Activated naive CD8-positive, alpha-beta T cell treated with anti-CD3 and anti-CD28 coated beads for 36 hours (primary cell): Measurements from ENCODE around the gene RUNX2. TPM values are rescaled to one million over a fixed set of nuclear protein-coding genes. Genes with fewer than 3 reads are reported as not detected.
"Not testable (repeated sequence)": the region's sequence is repeated elsewhere in the genome, so short reads cannot be mapped to it uniquely, and the experiment has no call there.

ENCODE experiments used
- DNase-seq: peaks from one replicate; pipeline ENCODE4 v3.0.0; 2021
- H3K27ac Mint-ChIP-seq: one replicate; pipeline ENCODE4 v1.8.0; 2022; ENCODE audit warnings: mild to moderate bottlenecking, moderate library complexity, mixed read lengths
- H3K27me3 Mint-ChIP-seq: one replicate; pipeline ENCODE4 v1.8.0; 2022; ENCODE audit warnings: mild to moderate bottlenecking, mixed read lengths
- H3K36me3 Mint-ChIP-seq: one replicate; pipeline ENCODE4 v1.8.0; 2021; ENCODE audit warnings: mild to moderate bottlenecking, mixed read lengths
- H3K4me1 Mint-ChIP-seq: one replicate; pipeline ENCODE4 v1.8.0; 2021; ENCODE audit warnings: mixed read lengths
- H3K4me3 Mint-ChIP-seq: one replicate; pipeline ENCODE4 v1.8.0; 2022; ENCODE audit warnings: mild to moderate bottlenecking, moderate library complexity, mixed read lengths
- H3K9me3 Mint-ChIP-seq: one replicate; pipeline ENCODE4 v1.8.0; 2022; ENCODE audit warnings: mixed read lengths
- total RNA-seq, 2 experiments: library from RNA; stranded (reverse); gene quantifications; one replicate each; pipeline ENCODE4 v1.2.3, GENCODE V29; 2021

The RUNX2 gene
- total RNA-seq, 2 experiments from 2014 or later, result 4.8 to 5.8 TPM

GRCh38 chr6:45555981-45556771 is 228.0 kb downstream of the RUNX2 start:
- H3K36me3 Mint-ChIP-seq, result no peaks in the 10 kb centered on the region
- no peaks in the 10 kb centered on the region for H3K27me3 Mint-ChIP-seq
- H3K27ac Mint-ChIP-seq, result no peak overlapping the region
- no peak for DNase-seq
- H3K4me1 Mint-ChIP-seq, result peaks cover 14% of the 10 kb centered on the region
- H3K9me3 Mint-ChIP-seq, result no peaks in the 10 kb centered on the region
- no peak overlapping the region for H3K4me3 Mint-ChIP-seq

GRCh38 chr6:45556828-45557227 is 228.7 kb downstream of the RUNX2 start:
- Mint-ChIP-seq H3K4me3 (no peak overlapping the region), H3K27ac (no peak overlapping the region), H3K27me3 (no peaks in the 10 kb centered on the region), H3K36me3 (no peaks in the 10 kb centered on the region), H3K4me1 (peaks cover 17% of the 10 kb centered on the region), H3K9me3 (no peaks in the 10 kb centered on the region)
- DNase-seq, result no peak

GRCh38 chr6:45557454-45557853 is 229.3 kb downstream of the RUNX2 start:
- no peak overlapping the region for H3K27ac Mint-ChIP-seq
- H3K36me3 Mint-ChIP-seq, result no peaks in the 10 kb centered on the region
- H3K4me3 Mint-ChIP-seq, result no peak overlapping the region
- no peak for DNase-seq
- H3K9me3 Mint-ChIP-seq, result no peaks in the 10 kb centered on the region
- peaks cover 16% of the 10 kb centered on the region for H3K4me1 Mint-ChIP-seq
- H3K27me3 Mint-ChIP-seq, result no peaks in the 10 kb centered on the region

GRCh38 chr6:45558858-45559257 is 230.7 kb downstream of the RUNX2 start:
- Mint-ChIP-seq H3K9me3 (no peaks in the 10 kb centered on the region), H3K27ac (no peak overlapping the region), H3K36me3 (no peaks in the 10 kb centered on the region), H3K4me3 (no peak overlapping the region), H3K27me3 (no peaks in the 10 kb centered on the region), H3K4me1 (peaks cover 13% of the 10 kb centered on the region)
- DNase-seq, result no peak

- not testable (repeated sequence) for H3K27ac Mint-ChIP-seq, DNase-seq, H3K36me3 Mint-ChIP-seq, H3K4me3 Mint-ChIP-seq, H3K27me3 Mint-ChIP-seq, H3K9me3 Mint-ChIP-seq
- H3K4me1 Mint-ChIP-seq, result peaks cover 11% of the 10 kb centered on the region
Observed at GRCh38 chr6:45560321-45560820, 232.2 kb downstream of the RUNX2 start.

GRCh38 chr6:45562171-45562570 is 234.0 kb downstream of the RUNX2 start:
- Mint-ChIP-seq H3K4me1 (peaks cover 11% of the 10 kb centered on the region), H3K9me3 (no peaks in the 10 kb centered on the region), H3K27ac (no peak overlapping the region), H3K27me3 (no peaks in the 10 kb centered on the region), H3K36me3 (peaks cover 2% of the 10 kb centered on the region), H3K4me3 (no peak overlapping the region)
- DNase-seq, result no peak

GRCh38 chr6:45563041-45563440 is 234.9 kb downstream of the RUNX2 start:
- Mint-ChIP-seq H3K9me3 (no peaks in the 10 kb centered on the region), H3K27ac (no peak overlapping the region), H3K4me1 (peaks cover 11% of the 10 kb centered on the region), H3K36me3 (peaks cover 2% of the 10 kb centered on the region), H3K4me3 (no peak overlapping the region), H3K27me3 (no peaks in the 10 kb centered on the region)
- DNase-seq, result no peak

- no peak overlapping the region for H3K4me3 Mint-ChIP-seq
- peaks cover 2% of the 10 kb centered on the region for H3K36me3 Mint-ChIP-seq
- peaks cover 11% of the 10 kb centered on the region for H3K4me1 Mint-ChIP-seq
- DNase-seq, result no peak
- H3K27me3 Mint-ChIP-seq, result no peaks in the 10 kb centered on the region
- H3K9me3 Mint-ChIP-seq, result no peaks in the 10 kb centered on the region
- H3K27ac Mint-ChIP-seq, result no peak overlapping the region
Observed at GRCh38 chr6:45563844-45564243, 235.7 kb downstream of the RUNX2 start.

- DNase-seq, result no peak
- Mint-ChIP-seq H3K27me3 (no peaks in the 10 kb centered on the region), H3K27ac (no peak overlapping the region), H3K36me3 (peaks cover 2% of the 10 kb centered on the region), H3K4me1 (peaks cover 16% of the 10 kb centered on the region), H3K4me3 (no peak overlapping the region), H3K9me3 (no peaks in the 10 kb centered on the region)
Observed at GRCh38 chr6:45566882-45567281, 238.8 kb downstream of the RUNX2 start.

- Mint-ChIP-seq H3K4me1 (peaks cover 20% of the 10 kb centered on the region), H3K27ac (no peak overlapping the region), H3K27me3 (no peaks in the 10 kb centered on the region), H3K4me3 (no peak overlapping the region), H3K9me3 (no peaks in the 10 kb centered on the region), H3K36me3 (peaks cover 2% of the 10 kb centered on the region)
- DNase-seq, result no peak
Observed at GRCh38 chr6:45567879-45568278, 239.7 kb downstream of the RUNX2 start.

GRCh38 chr6:45568626-45569025 is 240.5 kb downstream of the RUNX2 start:
- Mint-ChIP-seq H3K4me1 (peaks cover 26% of the 10 kb centered on the region), H3K4me3 (no peak overlapping the region), H3K27ac (no peak overlapping the region), H3K36me3 (peaks cover 2% of the 10 kb centered on the region), H3K9me3 (no peaks in the 10 kb centered on the region), H3K27me3 (no peaks in the 10 kb centered on the region)
- no peak for DNase-seq

- peaks cover 26% of the 10 kb centered on the region for H3K4me1 Mint-ChIP-seq
- H3K4me3 Mint-ChIP-seq, result no peak overlapping the region
- no peak overlapping the region for H3K27ac Mint-ChIP-seq
- DNase-seq, result no peak
- peaks cover 2% of the 10 kb centered on the region for H3K36me3 Mint-ChIP-seq
- no peaks in the 10 kb centered on the region for H3K9me3 Mint-ChIP-seq
- H3K27me3 Mint-ChIP-seq, result no peaks in the 10 kb centered on the region
Observed at GRCh38 chr6:45569210-45569945, 241.2 kb downstream of the RUNX2 start.

- Mint-ChIP-seq H3K4me1 (peaks cover 26% of the 10 kb centered on the region), H3K4me3 (no peak overlapping the region), H3K36me3 (peaks cover 2% of the 10 kb centered on the region), H3K9me3 (no peaks in the 10 kb centered on the region), H3K27me3 (no peaks in the 10 kb centered on the region), H3K27ac (no peak overlapping the region)
- DNase-seq, result no peak
Observed at GRCh38 chr6:45571159-45571558, 243.0 kb downstream of the RUNX2 start.

GRCh38 chr6:45572833-45573232 is 244.7 kb downstream of the RUNX2 start:
- no peaks in the 10 kb centered on the region for H3K9me3 Mint-ChIP-seq
- no peak for DNase-seq
- H3K27ac Mint-ChIP-seq, result no peak overlapping the region
- no peak overlapping the region for H3K4me3 Mint-ChIP-seq
- peaks cover 26% of the 10 kb centered on the region for H3K4me1 Mint-ChIP-seq
- H3K27me3 Mint-ChIP-seq, result no peaks in the 10 kb centered on the region
- no peaks in the 10 kb centered on the region for H3K36me3 Mint-ChIP-seq

GRCh38 chr6:45574014-45574461 is 245.9 kb downstream of the RUNX2 start:
- H3K27ac Mint-ChIP-seq, result no peak overlapping the region
- DNase-seq, result no peak
- no peaks in the 10 kb centered on the region for H3K9me3 Mint-ChIP-seq
- no peaks in the 10 kb centered on the region for H3K36me3 Mint-ChIP-seq
- H3K4me1 Mint-ChIP-seq, result peaks cover 21% of the 10 kb centered on the region
- H3K4me3 Mint-ChIP-seq, result no peak overlapping the region
- H3K27me3 Mint-ChIP-seq, result no peaks in the 10 kb centered on the region
